Measurements from ENCODE around the gene HSF2. TPM values are rescaled to one million over a fixed set of nuclear protein-coding genes. Genes with fewer than 3 reads are reported as not detected.

The HSF2 gene
- total RNA-seq, 5 donors from 2014 or later (not counting 1 experiment from before 2014, with no cell fraction given) = 14.9 to 34.5 (median 16.5) TPM

- no peak overlapping the region for H3K4me3 ChIP-seq (ENCODE audit: control insufficient read depth in 1 of 2, extremely low read depth in 1 of 2, low read length in 1 of 2)
- H3K27me3 ChIP-seq (replicated peaks in 1 of 2; ENCODE audit: control insufficient read depth in 2 of 2, extremely low read depth in 1 of 2, insufficient read depth in 2 of 2, low read length in 1 of 2) = no peaks in the 10 kb centered on the region
- no peak for DNase-seq
- no peaks in the 10 kb centered on the region for H3K36me3 ChIP-seq (ENCODE audit: control insufficient read depth in 2 of 2, extremely low read depth in 1 of 2, insufficient read depth in 1 of 2, low read length in 1 of 2)
- Mint-ChIP-seq H3K27ac (peak overlapping the region in 1 of 2 donors; percentile 24), H3K4me1 (peaks cover 79 to 88% (median 83%) of the 10 kb centered on the region in 3 donors), H3K36me3 (no peaks in the 10 kb centered on the region), H3K4me3 (peak overlapping the region in 1 of 3 donors; percentile 50), H3K9me3 (peaks cover 0 to 4% (median 0%) of the 10 kb centered on the region in 3 donors), H3K27me3 (no peaks in the 10 kb centered on the region)
- H3K4me1 ChIP-seq (ENCODE audit: control insufficient read depth in 1 of 2, extremely low read depth in 1 of 2, insufficient read depth in 2 of 2, low read length in 2 of 2) = peaks cover 12 to 68% of the 10 kb centered on the region in 2 experiments
- 100% methylated on average over 1 of the region's 2 CpGs for WGBS (ENCODE audit: insufficient coverage)
- CTCF ChIA-PET = no interaction called here
- H3K27ac ChIP-seq (ENCODE audit: low read length) = no peak overlapping the region
- POLR2A ChIA-PET = no interaction called here
- H3K9me3 ChIP-seq = no peaks in the 10 kb centered on the region
- no peak for ATAC-seq (replicated peaks in 1 of 4)
These were observed 5.0 kb downstream of the HSF2 start for GRCh38 chr6:122404444-122404843.

GRCh38 chr6:122405417-122405816 is 6.0 kb downstream of the HSF2 start:
- H3K27me3 Mint-ChIP-seq = no peaks in the 10 kb centered on the region
- Histone ChIP-seq H3K36me3 (ENCODE audit: control insufficient read depth in 2 of 2, extremely low read depth in 1 of 2, insufficient read depth in 1 of 2, low read length in 1 of 2) (no peaks in the 10 kb centered on the region), H3K27ac (ENCODE audit: low read length) (no peak overlapping the region), H3K27me3 (replicated peaks in 1 of 2; ENCODE audit: control insufficient read depth in 2 of 2, extremely low read depth in 1 of 2, insufficient read depth in 2 of 2, low read length in 1 of 2) (no peaks in the 10 kb centered on the region), H3K9me3 (no peaks in the 10 kb centered on the region), H3K4me1 (ENCODE audit: control insufficient read depth in 1 of 2, extremely low read depth in 1 of 2, insufficient read depth in 2 of 2, low read length in 2 of 2) (peaks cover 11 to 71% of the 10 kb centered on the region in 2 experiments), H3K4me3 (ENCODE audit: control insufficient read depth in 1 of 2, extremely low read depth in 1 of 2, low read length in 1 of 2) (no peak overlapping the region)
- no peak overlapping the region for H3K4me3 Mint-ChIP-seq
- no peak overlapping the region for H3K27ac Mint-ChIP-seq
- CTCF ChIA-PET = interaction anchor here (0.9 to 1.2 kb wide), 3 partner anchors 12 to 125 kb away, joined by 3 to 4 read pairs (median 3); no protein-coding TSS in a partner anchor
- DNase-seq (no peak), ATAC-seq (replicated peaks in 1 of 4) (no peak)
- H3K4me1 Mint-ChIP-seq = peaks cover 86 to 93% (median 90%) of the 10 kb centered on the region in 3 donors
- H3K9me3 Mint-ChIP-seq = peaks cover 0 to 4% (median 0%) of the 10 kb centered on the region in 3 donors
- WGBS (ENCODE audit: insufficient coverage) = no CpG with 5 or more reads among the region's 1 CpG
- POLR2A ChIA-PET = interaction anchor here in 1 of 2 donors (1.0 kb wide), 1 partner anchor 40 kb away, joined by 6 read pairs; no protein-coding TSS in a partner anchor
- no peaks in the 10 kb centered on the region for H3K36me3 Mint-ChIP-seq

GRCh38 chr6:122406187-122406586 is 6.7 kb downstream of the HSF2 start:
- Histone ChIP-seq H3K4me3 (ENCODE audit: control insufficient read depth in 1 of 2, extremely low read depth in 1 of 2, low read length in 1 of 2) (no peak overlapping the region), H3K27me3 (replicated peaks in 1 of 2; ENCODE audit: control insufficient read depth in 2 of 2, extremely low read depth in 1 of 2, insufficient read depth in 2 of 2, low read length in 1 of 2) (no peaks in the 10 kb centered on the region), H3K4me1 (ENCODE audit: control insufficient read depth in 1 of 2, extremely low read depth in 1 of 2, insufficient read depth in 2 of 2, low read length in 2 of 2) (peaks cover 8 to 69% of the 10 kb centered on the region in 2 experiments), H3K36me3 (ENCODE audit: control insufficient read depth in 2 of 2, extremely low read depth in 1 of 2, insufficient read depth in 1 of 2, low read length in 1 of 2) (no peaks in the 10 kb centered on the region), H3K9me3 (no peaks in the 10 kb centered on the region), H3K27ac (ENCODE audit: low read length) (no peak overlapping the region)
- ChIA-PET CTCF (interaction anchor here (0.9 to 1.2 kb wide), 3 partner anchors 12 to 124 kb away, joined by 3 to 4 read pairs (median 3); no protein-coding TSS in a partner anchor), POLR2A (interaction anchor here in 1 of 2 donors (1.0 kb wide), 1 partner anchor 39 kb away, joined by 6 read pairs; no protein-coding TSS in a partner anchor)
- ATAC-seq (replicated peaks in 1 of 4) (no peak), DNase-seq (no peak)
- H3K27ac Mint-ChIP-seq = peak overlapping the region in 1 of 2 donors; percentile 30
- H3K4me1 Mint-ChIP-seq = peaks cover 85 to 93% (median 89%) of the 10 kb centered on the region in 3 donors
- WGBS (ENCODE audit: insufficient coverage) = 100% methylated on average over 1 of the region's 1 CpG
- peak overlapping the region in 1 of 3 donors; percentile 1 for H3K4me3 Mint-ChIP-seq
- H3K27me3 Mint-ChIP-seq = no peaks in the 10 kb centered on the region
- peaks cover 1% of the 10 kb centered on the region for H3K36me3 Mint-ChIP-seq
- peaks cover 0 to 6% (median 0%) of the 10 kb centered on the region in 3 donors for H3K9me3 Mint-ChIP-seq

GRCh38 chr6:122407712-122408111 is 8.3 kb downstream of the HSF2 start:
- ATAC-seq (replicated peaks in 1 of 4) (no peak), DNase-seq (no peak)
- peak overlapping the region; percentile 73 for H3K27ac ChIP-seq (ENCODE audit: low read length)
- WGBS (ENCODE audit: insufficient coverage) = no CpG with 5 or more reads among the region's 4 CpGs
- H3K27me3 ChIP-seq (replicated peaks in 1 of 2; ENCODE audit: control insufficient read depth in 2 of 2, extremely low read depth in 1 of 2, insufficient read depth in 2 of 2, low read length in 1 of 2) = no peaks in the 10 kb centered on the region
- Mint-ChIP-seq H3K27me3 (no peaks in the 10 kb centered on the region), H3K4me1 (peaks cover 82 to 89% (median 87%) of the 10 kb centered on the region in 3 donors), H3K9me3 (peaks cover 0 to 8% (median 0%) of the 10 kb centered on the region in 3 donors), H3K27ac (peak overlapping the region; percentile 91 to 96), H3K36me3 (peaks cover 13% of the 10 kb centered on the region), H3K4me3 (no peak overlapping the region)
- H3K9me3 ChIP-seq = no peaks in the 10 kb centered on the region
- H3K36me3 ChIP-seq (ENCODE audit: control insufficient read depth in 2 of 2, extremely low read depth in 1 of 2, insufficient read depth in 1 of 2, low read length in 1 of 2) = peaks cover 0 to 5% of the 10 kb centered on the region in 2 donors
- ChIA-PET POLR2A (interaction anchor here in 1 of 2 donors (0.6 to 1.1 kb wide), 4 partner anchors 8 to 10 kb away, joined by 3 to 10 read pairs (median 5); partner anchors contain the start of gene HSF2), CTCF (interaction anchor here in 1 of 2 donors (1.7 kb wide), 1 partner anchor 25 kb away, joined by 10 read pairs; no protein-coding TSS in a partner anchor)
- H3K4me3 ChIP-seq (ENCODE audit: control insufficient read depth in 1 of 2, extremely low read depth in 1 of 2, low read length in 1 of 2) = no peak overlapping the region
- peaks cover 3 to 60% of the 10 kb centered on the region in 2 experiments for H3K4me1 ChIP-seq (ENCODE audit: control insufficient read depth in 1 of 2, extremely low read depth in 1 of 2, insufficient read depth in 2 of 2, low read length in 2 of 2)

GRCh38 chr6:122408240-122408639 is 8.8 kb downstream of the HSF2 start:
- H3K36me3 ChIP-seq (ENCODE audit: control insufficient read depth in 2 of 2, extremely low read depth in 1 of 2, insufficient read depth in 1 of 2, low read length in 1 of 2) = peaks cover 0 to 5% of the 10 kb centered on the region in 2 donors
- POLR2A ChIA-PET = interaction anchor here (0.6 to 1.3 kb wide), 9 partner anchors 8 to 63 kb away, joined by 3 to 10 read pairs (median 4); partner anchors contain the start of genes HSF2 (in 1 of the 2) and SERINC1 (in 1 of the 2)
- H3K4me1 ChIP-seq (ENCODE audit: control insufficient read depth in 1 of 2, extremely low read depth in 1 of 2, insufficient read depth in 2 of 2, low read length in 2 of 2) = peaks cover 3 to 59% of the 10 kb centered on the region in 2 experiments
- ATAC-seq (replicated peaks in 1 of 4) (no peak), DNase-seq (no peak)
- no peaks in the 10 kb centered on the region for H3K27me3 Mint-ChIP-seq
- peak overlapping the region; percentile 67 to 81 (median 68) for H3K4me3 Mint-ChIP-seq
- peak overlapping the region; percentile 73 for H3K27ac ChIP-seq (ENCODE audit: low read length)
- peaks cover 15% of the 10 kb centered on the region for H3K36me3 Mint-ChIP-seq
- no peaks in the 10 kb centered on the region for H3K27me3 ChIP-seq (replicated peaks in 1 of 2; ENCODE audit: control insufficient read depth in 2 of 2, extremely low read depth in 1 of 2, insufficient read depth in 2 of 2, low read length in 1 of 2)
- no peaks in the 10 kb centered on the region for H3K9me3 ChIP-seq
- no peak overlapping the region for H3K4me3 ChIP-seq (ENCODE audit: control insufficient read depth in 1 of 2, extremely low read depth in 1 of 2, low read length in 1 of 2)
- peak overlapping the region; percentile 91 to 96 for H3K27ac Mint-ChIP-seq
- peaks cover 80 to 86% (median 83%) of the 10 kb centered on the region in 3 donors for H3K4me1 Mint-ChIP-seq
- H3K9me3 Mint-ChIP-seq = peaks cover 0 to 8% (median 0%) of the 10 kb centered on the region in 3 donors
- WGBS (ENCODE audit: insufficient coverage) = no CpG with 5 or more reads among the region's 1 CpG
- CTCF ChIA-PET = interaction anchor here in 1 of 2 donors (0.5 to 1.7 kb wide), 4 partner anchors 9 to 33 kb away, joined by 4 to 10 read pairs (median 9); partner anchors contain the start of gene HSF2

- Mint-ChIP-seq H3K4me1 (peaks cover 75 to 79% (median 79%) of the 10 kb centered on the region in 3 donors), H3K4me3 (peak overlapping the region; percentile 67 to 81 (median 68)), H3K36me3 (peaks cover 20% of the 10 kb centered on the region), H3K9me3 (peaks cover 0 to 8% (median 0%) of the 10 kb centered on the region in 3 donors), H3K27me3 (no peaks in the 10 kb centered on the region), H3K27ac (peak overlapping the region; percentile 91 to 96)
- Histone ChIP-seq H3K4me1 (ENCODE audit: control insufficient read depth in 1 of 2, extremely low read depth in 1 of 2, insufficient read depth in 2 of 2, low read length in 2 of 2) (peaks cover 3 to 53% of the 10 kb centered on the region in 2 experiments), H3K27me3 (replicated peaks in 1 of 2; ENCODE audit: control insufficient read depth in 2 of 2, extremely low read depth in 1 of 2, insufficient read depth in 2 of 2, low read length in 1 of 2) (no peaks in the 10 kb centered on the region), H3K4me3 (ENCODE audit: control insufficient read depth in 1 of 2, extremely low read depth in 1 of 2, low read length in 1 of 2) (peak overlapping the region; percentile 5 to 47), H3K36me3 (ENCODE audit: control insufficient read depth in 2 of 2, extremely low read depth in 1 of 2, insufficient read depth in 1 of 2, low read length in 1 of 2) (peaks cover 0 to 5% of the 10 kb centered on the region in 2 donors), H3K27ac (ENCODE audit: low read length) (peak overlapping the region; percentile 73), H3K9me3 (no peaks in the 10 kb centered on the region)
- ChIA-PET POLR2A (interaction anchor here (0.6 to 1.3 kb wide), 8 partner anchors 7 to 63 kb away, joined by 3 to 10 read pairs (median 4); partner anchors contain the start of genes HSF2 (in 1 of the 2) and SERINC1 (in 1 of the 2)), CTCF (interaction anchor here in 1 of 2 donors (0.5 to 1.7 kb wide), 4 partner anchors 8 to 32 kb away, joined by 4 to 10 read pairs (median 9); partner anchors contain the start of gene HSF2)
- ATAC-seq (replicated peaks in 1 of 4) (peak; percentile 87 to 94 (median 90)), DNase-seq (peak in 2 of 35 experiments; percentile 1 to 61)
- 8% methylated on average over 4 of the region's 6 CpGs for WGBS (ENCODE audit: insufficient coverage)
These were observed 9.4 kb downstream of the HSF2 start for GRCh38 chr6:122408702-122409458.
